Activated CD8-positive, alpha-beta memory T cell treated with anti-CD3 and anti-CD28 coated beads for 48 hours (primary cell): ENCODE measurements around the gene TSPAN19.
"Not testable (repeated sequence)": the region's sequence is repeated elsewhere in the genome, so short reads cannot be mapped to it uniquely, and the experiment has no call there.

ENCODE experiments used
- DNase-seq, 3 experiments: peaks; one replicate each; pipeline ENCODE4 v3.0.0-alpha.2; 2020; ENCODE audit warnings: low read depth in 2 of 3, low spot score in 2 of 3

The TSPAN19 gene

GRCh38 chr12:85036234-85036707 is at the start of gene TSPAN19, which contains the start of gene LRRIQ1:
Gene TSPAN19, minus strand, starts transcription at chr12:85036277. Its CDS starts 6,331 bp downstream, at chr12:85029946.
Gene LRRIQ1, plus strand, starts transcription at chr12:85036351. Its CDS starts 1,826 bp downstream, at chr12:85038177.
- DNase-seq = no peak

- no peak for DNase-seq
These were observed 49.0 kb upstream of the TSPAN19 start for GRCh38 chr12:85085066-85085465.

- DNase-seq = no peak
These were observed 40.8 kb upstream of the TSPAN19 start for GRCh38 chr12:85076688-85077430.

GRCh38 chr12:85072826-85073225 is 36.7 kb upstream of the TSPAN19 start:
- no peak for DNase-seq

- no peak for DNase-seq
These were observed 29.9 kb upstream of the TSPAN19 start for GRCh38 chr12:85065837-85066482.

- no peak for DNase-seq
These were observed 24.8 kb upstream of the TSPAN19 start for GRCh38 chr12:85060916-85061315.

- DNase-seq = no peak
These were observed 23.5 kb upstream of the TSPAN19 start for GRCh38 chr12:85059594-85059993.

- DNase-seq = no peak
These were observed 22.3 kb upstream of the TSPAN19 start for GRCh38 chr12:85058339-85058738.

GRCh38 chr12:85057370-85057963 is 21.4 kb upstream of the TSPAN19 start:
- DNase-seq = no peak

- DNase-seq = no peak
These were observed 7.8 kb upstream of the TSPAN19 start for GRCh38 chr12:85043829-85044228.

- DNase-seq = no peak
These were observed 5.3 kb upstream of the TSPAN19 start for GRCh38 chr12:85041395-85041794.

- no peak for DNase-seq
These were observed 656 bp upstream of the TSPAN19 start for GRCh38 chr12:85036733-85037132.

GRCh38 chr12:85029456-85029855 is 6.6 kb downstream of the TSPAN19 start:
- no peak for DNase-seq

- DNase-seq = no peak
These were observed 18.0 kb downstream of the TSPAN19 start for GRCh38 chr12:85018098-85018497.

GRCh38 chr12:85017618-85018017 is 18.5 kb downstream of the TSPAN19 start:
- DNase-seq = no peak

- no peak for DNase-seq
These were observed 18.9 kb downstream of the TSPAN19 start for GRCh38 chr12:85017133-85017532.

- no peak for DNase-seq
These were observed 19.7 kb downstream of the TSPAN19 start for GRCh38 chr12:85016413-85016812.

- DNase-seq = no peak
These were observed 28.2 kb downstream of the TSPAN19 start for GRCh38 chr12:85007836-85008235.

- no peak for DNase-seq
These were observed 29.9 kb downstream of the TSPAN19 start for GRCh38 chr12:85006206-85006605.

GRCh38 chr12:85005615-85006014 is 30.5 kb downstream of the TSPAN19 start:
- no peak for DNase-seq

- not testable (repeated sequence) for DNase-seq
These were observed 31.0 kb downstream of the TSPAN19 start for GRCh38 chr12:85005047-85005446.

- DNase-seq = no peak
These were observed 31.9 kb downstream of the TSPAN19 start for GRCh38 chr12:85004204-85004603.
